ENCODE measurements around the gene ARSB. TPM values are rescaled to one million over a fixed set of nuclear protein-coding genes. Genes with fewer than 3 reads are reported as not detected.

The ARSB gene
- total RNA-seq, 1 experiment from 2014 or later = 11.4 TPM

DNA sequence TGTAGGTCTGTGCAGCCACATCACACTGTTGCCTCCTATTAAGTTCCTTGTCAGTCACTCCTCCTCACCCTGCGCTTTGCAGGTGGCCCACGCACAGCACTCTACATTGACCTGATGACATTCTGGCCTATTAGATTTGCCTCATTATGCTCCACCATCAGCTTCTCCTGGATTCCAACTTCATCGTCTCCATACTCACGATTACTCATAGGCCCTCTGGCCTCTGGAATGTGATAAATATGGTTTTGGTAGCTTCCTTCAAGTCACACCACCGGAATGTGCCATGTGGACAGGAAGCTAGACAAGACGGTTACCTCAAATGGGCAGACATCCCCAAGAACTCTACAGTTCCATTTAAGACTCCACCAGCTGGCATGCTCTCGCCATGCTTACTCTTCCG, 178.6 kb downstream of the ARSB start:
- no peak overlapping the region for H2BK5ac ChIP-seq (ENCODE audit: insufficient read length, low read length)
- H3K27ac ChIP-seq (ENCODE audit: insufficient read length, low read depth, low read length) = no peak overlapping the region
- no peak overlapping the region for H2AK5ac ChIP-seq (ENCODE audit: insufficient read length, low read length)
- no peak overlapping the region for H2BK20ac ChIP-seq (ENCODE audit: low read depth, low read length, poor library complexity, severe bottlenecking)
- H2BK120ac ChIP-seq (ENCODE audit: low read depth, low read length, poor library complexity, severe bottlenecking) = no peak overlapping the region
- Mint-ChIP-seq H3K27ac (no peak overlapping the region), H3K36me3 (ENCODE audit: insufficient read depth in 1 of 3, low read depth in 3 of 3) (no peaks in the 10 kb centered on the region), H3K27me3 (ENCODE audit: low read depth) (no peaks in the 10 kb centered on the region; the same call in 1 of the 2 replicates), H3K9me3 (peaks cover 0 to 3% of the 10 kb centered on the region in 2 experiments; a peak in 1 of 5 replicates), H3K4me1 (peaks cover 0 to 7% of the 10 kb centered on the region in 2 experiments; a peak in 2 of 4 replicates), H3K4me3 (no peak overlapping the region)
- H3K4me2 ChIP-seq (ENCODE audit: insufficient read depth, insufficient read length, low read length) = no peak overlapping the region
- H3K79me2 ChIP-seq (ENCODE audit: insufficient read depth, low read length) = no peaks in the 10 kb centered on the region
- no peak overlapping the region for H3K4ac ChIP-seq (ENCODE audit: low read depth, low read length)
- H2BK15ac ChIP-seq (ENCODE audit: low read depth, low read length) = no peak overlapping the region
- H3K56ac ChIP-seq (ENCODE audit: insufficient read length, low read depth, low read length) = no peak overlapping the region
- H4K8ac ChIP-seq (replicated peaks; ENCODE audit: insufficient read length, low read depth, low read length) = no peak overlapping the region
- no peaks in the 10 kb centered on the region for H3K23me2 ChIP-seq (ENCODE audit: insufficient read length, low read depth, low read length, poor library complexity, severe bottlenecking)
- H3K18ac ChIP-seq (ENCODE audit: insufficient read length, low read depth, low read length) = no peak overlapping the region
- H4K20me1 ChIP-seq (ENCODE audit: control insufficient read depth, insufficient read depth, insufficient read length) = no peaks in the 10 kb centered on the region
- H2BK12ac ChIP-seq (ENCODE audit: insufficient read length, low read depth, low read length) = no peak overlapping the region
- no peaks in the 10 kb centered on the region for H3K79me1 ChIP-seq (ENCODE audit: insufficient read depth, low read depth, low read length, poor library complexity, severe bottlenecking)
- H3T11ph ChIP-seq (ENCODE audit: low read length) = no peak overlapping the region
- no peak for TF ChIP-seq CTCF (conservative IDR thresholded peaks at IDR 0.05)
- no peak overlapping the region for H3K14ac ChIP-seq (ENCODE audit: insufficient read depth, low read length)
- H3K27me3 ChIP-seq (ENCODE audit: insufficient read depth, low read length) = no peaks in the 10 kb centered on the region
- no peak overlapping the region for H4K91ac ChIP-seq (ENCODE audit: insufficient read length, low read depth, low read length)
- no peak for DNase-seq
- no peak overlapping the region for H3K23ac ChIP-seq (ENCODE audit: insufficient read length, low read depth, low read length)
- H3K4me1 ChIP-seq (ENCODE audit: insufficient read depth, low read length) = no peaks in the 10 kb centered on the region
- no peak overlapping the region for H4K5ac ChIP-seq (ENCODE audit: insufficient read length, low read depth, low read length)
- no peak overlapping the region for H3K9ac ChIP-seq (ENCODE audit: extremely low read depth, insufficient read length, low read length)
- H3K9me3 ChIP-seq (ENCODE audit: control insufficient read depth, low read depth, low read length) = no peaks in the 10 kb centered on the region
- no peak overlapping the region for H2AFZ ChIP-seq (ENCODE audit: low read length)
- WGBS (ENCODE audit: extremely low coverage, insufficient read length, low lambda C conversion rate) = no CpG with 5 or more reads among the region's 8 CpGs

All from H9 (cell line).